ENCODE data around the gene CDK1.

CDK1 gene

GRCh38 chr10:60778214-60778970 lies at the start of gene CDK1:
Gene CDK1, plus strand, starts transcription at chr10:60778478. Its CDS starts 1,688 bp downstream, at chr10:60780166.
- DNase-seq, result peak; percentile 90

GRCh38 chr10:60729106-60729505 lies 49.2 kb upstream of the CDK1 start:
- DNase-seq, result no peak

- DNase-seq, result no peak
These were observed 47.0 kb upstream of the CDK1 start for GRCh38 chr10:60731134-60731885.

- no peak for DNase-seq
These were observed 46.0 kb upstream of the CDK1 start for GRCh38 chr10:60732198-60732806.

GRCh38 chr10:60732807-60733516 lies 45.3 kb upstream of the CDK1 start:
- peak; percentile 30 for DNase-seq

- DNase-seq, result no peak
These were observed 44.8 kb upstream of the CDK1 start for GRCh38 chr10:60733517-60733822.

- DNase-seq, result no peak
These were observed 44.5 kb upstream of the CDK1 start for GRCh38 chr10:60733826-60734225.

- no peak for DNase-seq
These were observed 44.1 kb upstream of the CDK1 start for GRCh38 chr10:60734226-60734625.

- no peak for DNase-seq
These were observed 43.0 kb upstream of the CDK1 start for GRCh38 chr10:60735244-60735643.

- no peak for DNase-seq
These were observed 41.0 kb upstream of the CDK1 start for GRCh38 chr10:60737242-60737641.

GRCh38 chr10:60739558-60739957 lies 38.7 kb upstream of the CDK1 start:
- no peak for DNase-seq

- DNase-seq, result no peak
These were observed 35.8 kb upstream of the CDK1 start for GRCh38 chr10:60742512-60742911.

GRCh38 chr10:60747817-60748469 lies 30.3 kb upstream of the CDK1 start:
- no peak for DNase-seq

- no peak for DNase-seq
These were observed 25.1 kb upstream of the CDK1 start for GRCh38 chr10:60753152-60753551.

GRCh38 chr10:60753817-60754216 lies 24.5 kb upstream of the CDK1 start:
- DNase-seq, result no peak

- no peak for DNase-seq
These were observed 20.8 kb upstream of the CDK1 start for GRCh38 chr10:60757420-60757895.

GRCh38 chr10:60759181-60759580 lies 19.1 kb upstream of the CDK1 start:
- DNase-seq, result no peak

- DNase-seq, result no peak
These were observed 17.5 kb upstream of the CDK1 start for GRCh38 chr10:60760711-60761210.

- no peak for DNase-seq
These were observed 15.7 kb upstream of the CDK1 start for GRCh38 chr10:60762554-60762953.

GRCh38 chr10:60767424-60767823 lies 10.9 kb upstream of the CDK1 start:
- no peak for DNase-seq

- DNase-seq, result no peak
These were observed 8.9 kb upstream of the CDK1 start for GRCh38 chr10:60769406-60769805.

GRCh38 chr10:60777696-60778213 lies 523 bp upstream of the CDK1 start:
- no peak for DNase-seq

Measured in activated CD4-positive, alpha-beta T cell treated with anti-CD3 and anti-CD28 coated beads for 1 hour (primary cell).